Measurements from ENCODE around the gene PHF21B.
"Not testable (repeated sequence)": the region's sequence is repeated elsewhere in the genome, so short reads cannot be mapped to it uniquely, and the experiment has no call there.

The PHF21B gene

GRCh38 chr22:44961682-44962081, 48.1 kb downstream of the PHF21B start:
- H3K36me3 ChIP-seq (ENCODE audit: control insufficient read depth, insufficient read depth, low read length); H3K27ac ChIP-seq (ENCODE audit: low read depth, low read length); H3K9ac ChIP-seq (ENCODE audit: low read depth, low read length); H3K9me3 ChIP-seq (ENCODE audit: control insufficient read depth, insufficient read depth, low read length); H3K27me3 ChIP-seq (ENCODE audit: control insufficient read depth, insufficient read depth, low read length); H3K4me3 ChIP-seq (ENCODE audit: low read depth, low read length): not testable (repeated sequence)
- peaks cover 37% of the 10 kb centered on the region for H3K4me1 ChIP-seq (ENCODE audit: control insufficient read depth, insufficient read depth, low read length)

GRCh38 chr22:44956840-44957767, 52.7 kb downstream of the PHF21B start:
- 0 out of 2 replicates have a peak, but pooled peaks cover 3% of the 10 kb centered on the region for H3K9me3 ChIP-seq (ENCODE audit: control insufficient read depth, insufficient read depth, low read length)
- H3K27me3 ChIP-seq (ENCODE audit: control insufficient read depth, insufficient read depth, low read length), result no peaks in the 10 kb centered on the region
- H3K9ac ChIP-seq (ENCODE audit: low read depth, low read length), result no peak overlapping the region
- peaks cover 46% of the 10 kb centered on the region for H3K4me1 ChIP-seq (ENCODE audit: control insufficient read depth, insufficient read depth, low read length)
- no peak overlapping the region for H3K4me3 ChIP-seq (ENCODE audit: low read depth, low read length)
- peak overlapping the region; percentile 82 for H3K27ac ChIP-seq (ENCODE audit: low read depth, low read length)
- H3K36me3 ChIP-seq (ENCODE audit: control insufficient read depth, insufficient read depth, low read length), result peaks cover 4% of the 10 kb centered on the region; the same call in 1 of the 2 replicates

DNA sequence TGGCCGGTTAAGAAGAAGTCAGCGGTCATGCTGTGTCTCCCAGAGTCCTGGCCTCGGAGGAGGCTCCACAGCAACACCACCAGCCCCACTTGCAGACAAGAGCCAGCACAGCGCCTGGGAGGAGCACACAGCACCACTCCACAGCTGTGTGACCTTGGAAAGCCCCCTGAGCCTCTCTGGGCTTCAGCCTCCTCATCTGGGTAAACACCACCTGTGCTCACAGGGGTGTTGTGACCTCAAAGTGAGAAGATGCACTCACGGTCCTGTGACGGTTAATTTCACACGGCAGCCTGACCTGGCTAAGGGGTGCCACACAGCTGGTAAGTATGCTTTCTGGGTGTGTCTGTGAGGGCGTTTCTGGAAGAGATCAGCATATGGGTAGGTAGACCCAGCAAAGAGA, 54.7 kb downstream of the PHF21B start:
- Histone ChIP-seq H3K4me1 (ENCODE audit: control insufficient read depth, insufficient read depth, low read length) (peaks cover 46% of the 10 kb centered on the region), H3K36me3 (ENCODE audit: control insufficient read depth, insufficient read depth, low read length) (no peaks in the 10 kb centered on the region), H3K27ac (ENCODE audit: low read depth, low read length) (no peak overlapping the region), H3K9me3 (ENCODE audit: control insufficient read depth, insufficient read depth, low read length) (peaks cover 8% of the 10 kb centered on the region), H3K4me3 (ENCODE audit: low read depth, low read length) (no peak overlapping the region), H3K27me3 (ENCODE audit: control insufficient read depth, insufficient read depth, low read length) (no peaks in the 10 kb centered on the region), H3K9ac (ENCODE audit: low read depth, low read length) (no peak overlapping the region)

GRCh38 chr22:44954149-44954548, 55.7 kb downstream of the PHF21B start:
- Histone ChIP-seq H3K9me3 (ENCODE audit: control insufficient read depth, insufficient read depth, low read length) (peaks cover 8% of the 10 kb centered on the region), H3K4me3 (ENCODE audit: low read depth, low read length) (no peak overlapping the region), H3K9ac (ENCODE audit: low read depth, low read length) (no peak overlapping the region), H3K27ac (ENCODE audit: low read depth, low read length) (peak overlapping the region; percentile 61), H3K27me3 (ENCODE audit: control insufficient read depth, insufficient read depth, low read length) (no peaks in the 10 kb centered on the region), H3K4me1 (ENCODE audit: control insufficient read depth, insufficient read depth, low read length) (peaks cover 46% of the 10 kb centered on the region), H3K36me3 (ENCODE audit: control insufficient read depth, insufficient read depth, low read length) (no peaks in the 10 kb centered on the region)

DNA sequence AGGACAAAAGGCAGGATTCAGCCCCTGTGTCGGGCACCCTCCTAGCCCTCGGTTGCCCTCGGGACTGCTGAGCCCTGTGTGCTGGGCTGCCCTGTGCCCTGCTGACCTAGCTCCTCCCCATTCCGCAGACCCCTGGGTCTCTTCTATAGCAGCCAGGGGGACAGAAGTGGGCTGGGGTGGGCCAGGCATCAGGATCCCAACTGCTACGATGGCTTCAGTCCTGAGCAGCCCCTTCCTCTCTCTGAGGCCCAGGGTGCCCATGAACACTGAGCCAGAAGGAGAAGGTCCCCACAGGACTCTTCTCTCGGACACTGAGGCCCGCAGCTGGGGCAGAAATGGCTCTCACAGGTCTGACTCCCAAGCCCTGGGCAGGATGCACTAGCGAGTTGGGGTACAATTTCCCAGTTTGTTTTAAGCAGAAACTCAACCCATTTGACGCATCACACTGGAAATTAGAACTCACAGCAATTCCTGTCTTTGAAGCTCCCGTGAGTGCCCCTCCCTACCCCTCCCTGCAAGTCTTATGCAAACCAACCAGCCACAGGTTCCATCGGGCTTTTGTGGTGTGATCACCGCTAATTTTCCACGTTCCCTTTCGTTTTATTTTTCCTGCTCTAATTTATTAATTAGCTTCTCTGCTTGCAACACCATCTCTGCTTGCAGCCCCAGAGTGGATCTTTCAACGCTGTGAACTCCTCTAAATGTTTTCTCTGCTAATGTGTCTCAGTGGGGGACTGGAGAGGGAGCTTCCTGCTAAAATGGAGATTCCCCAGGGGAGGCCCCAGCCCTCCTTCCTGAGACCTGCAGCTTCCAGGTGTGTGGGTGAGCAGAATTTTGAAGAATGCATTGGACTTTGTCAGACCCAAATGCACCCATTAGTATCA, 56.7 kb downstream of the PHF21B start:
- Histone ChIP-seq H3K4me1 (ENCODE audit: control insufficient read depth, insufficient read depth, low read length) (peaks cover 44% of the 10 kb centered on the region), H3K4me3 (ENCODE audit: low read depth, low read length) (no peak overlapping the region), H3K9ac (ENCODE audit: low read depth, low read length) (no peak overlapping the region), H3K27me3 (ENCODE audit: control insufficient read depth, insufficient read depth, low read length) (no peaks in the 10 kb centered on the region), H3K9me3 (ENCODE audit: control insufficient read depth, insufficient read depth, low read length) (peaks cover 8% of the 10 kb centered on the region), H3K27ac (ENCODE audit: low read depth, low read length) (peak overlapping the region; percentile 61), H3K36me3 (ENCODE audit: control insufficient read depth, insufficient read depth, low read length) (no peaks in the 10 kb centered on the region)

- H3K9ac ChIP-seq (ENCODE audit: low read depth, low read length), result no peak overlapping the region
- peaks cover 8% of the 10 kb centered on the region for H3K9me3 ChIP-seq (ENCODE audit: control insufficient read depth, insufficient read depth, low read length)
- H3K27ac ChIP-seq (ENCODE audit: low read depth, low read length), result no peak overlapping the region
- H3K36me3 ChIP-seq (ENCODE audit: control insufficient read depth, insufficient read depth, low read length), result no peaks in the 10 kb centered on the region
- H3K4me1 ChIP-seq (ENCODE audit: control insufficient read depth, insufficient read depth, low read length), result peaks cover 30% of the 10 kb centered on the region
- H3K4me3 ChIP-seq (ENCODE audit: low read depth, low read length), result no peak overlapping the region
- H3K27me3 ChIP-seq (ENCODE audit: control insufficient read depth, insufficient read depth, low read length), result no peaks in the 10 kb centered on the region
Measured at GRCh38 chr22:44951510-44951816, 58.3 kb downstream of the PHF21B start.

GRCh38 chr22:44950806-44951509, 58.8 kb downstream of the PHF21B start:
- no peak overlapping the region for H3K27ac ChIP-seq (ENCODE audit: low read depth, low read length)
- H3K9me3 ChIP-seq (ENCODE audit: control insufficient read depth, insufficient read depth, low read length), result peaks cover 8% of the 10 kb centered on the region
- no peak overlapping the region for H3K4me3 ChIP-seq (ENCODE audit: low read depth, low read length)
- H3K9ac ChIP-seq (ENCODE audit: low read depth, low read length), result no peak overlapping the region
- no peaks in the 10 kb centered on the region for H3K36me3 ChIP-seq (ENCODE audit: control insufficient read depth, insufficient read depth, low read length)
- H3K4me1 ChIP-seq (ENCODE audit: control insufficient read depth, insufficient read depth, low read length), result peaks cover 25% of the 10 kb centered on the region
- H3K27me3 ChIP-seq (ENCODE audit: control insufficient read depth, insufficient read depth, low read length), result no peaks in the 10 kb centered on the region

DNA sequence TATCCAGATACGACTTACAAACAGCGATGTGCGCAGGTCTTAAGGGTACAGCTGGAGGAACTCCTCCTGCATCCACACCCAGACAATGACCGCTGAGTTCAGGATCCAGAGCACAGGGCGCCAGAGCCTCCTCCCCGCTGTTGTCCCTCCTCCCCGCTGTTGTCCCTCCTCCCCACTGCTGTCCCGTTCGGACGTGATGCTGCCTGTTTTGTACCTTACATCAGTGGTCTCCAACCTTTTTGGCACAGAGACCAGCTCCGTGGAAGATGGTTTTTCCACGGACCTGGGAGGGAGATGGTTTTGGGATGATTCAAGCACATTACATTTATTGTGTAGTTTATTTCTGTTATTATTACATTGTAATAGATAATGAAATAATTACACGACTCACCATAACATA, 62.0 kb downstream of the PHF21B start:
- Histone ChIP-seq H3K27me3 (ENCODE audit: control insufficient read depth, insufficient read depth, low read length) (no peaks in the 10 kb centered on the region), H3K4me3 (ENCODE audit: low read depth, low read length) (no peak overlapping the region), H3K36me3 (ENCODE audit: control insufficient read depth, insufficient read depth, low read length) (no peaks in the 10 kb centered on the region), H3K27ac (ENCODE audit: low read depth, low read length) (no peak overlapping the region), H3K4me1 (ENCODE audit: control insufficient read depth, insufficient read depth, low read length) (peaks cover 13% of the 10 kb centered on the region; the same call in 1 of the 2 replicates), H3K9ac (ENCODE audit: low read depth, low read length) (no peak overlapping the region), H3K9me3 (ENCODE audit: control insufficient read depth, insufficient read depth, low read length) (peaks cover 8% of the 10 kb centered on the region)

- Histone ChIP-seq H3K27me3 (ENCODE audit: control insufficient read depth, insufficient read depth, low read length) (no peaks in the 10 kb centered on the region), H3K9me3 (ENCODE audit: control insufficient read depth, insufficient read depth, low read length) (peaks cover 8% of the 10 kb centered on the region), H3K36me3 (ENCODE audit: control insufficient read depth, insufficient read depth, low read length) (no peaks in the 10 kb centered on the region), H3K27ac (ENCODE audit: low read depth, low read length) (no peak overlapping the region), H3K4me1 (ENCODE audit: control insufficient read depth, insufficient read depth, low read length) (peaks cover 10% of the 10 kb centered on the region; the same call in 1 of the 2 replicates), H3K9ac (ENCODE audit: low read depth, low read length) (no peak overlapping the region), H3K4me3 (ENCODE audit: low read depth, low read length) (no peak overlapping the region)
Measured at GRCh38 chr22:44947049-44947448, 62.8 kb downstream of the PHF21B start.

DNA sequence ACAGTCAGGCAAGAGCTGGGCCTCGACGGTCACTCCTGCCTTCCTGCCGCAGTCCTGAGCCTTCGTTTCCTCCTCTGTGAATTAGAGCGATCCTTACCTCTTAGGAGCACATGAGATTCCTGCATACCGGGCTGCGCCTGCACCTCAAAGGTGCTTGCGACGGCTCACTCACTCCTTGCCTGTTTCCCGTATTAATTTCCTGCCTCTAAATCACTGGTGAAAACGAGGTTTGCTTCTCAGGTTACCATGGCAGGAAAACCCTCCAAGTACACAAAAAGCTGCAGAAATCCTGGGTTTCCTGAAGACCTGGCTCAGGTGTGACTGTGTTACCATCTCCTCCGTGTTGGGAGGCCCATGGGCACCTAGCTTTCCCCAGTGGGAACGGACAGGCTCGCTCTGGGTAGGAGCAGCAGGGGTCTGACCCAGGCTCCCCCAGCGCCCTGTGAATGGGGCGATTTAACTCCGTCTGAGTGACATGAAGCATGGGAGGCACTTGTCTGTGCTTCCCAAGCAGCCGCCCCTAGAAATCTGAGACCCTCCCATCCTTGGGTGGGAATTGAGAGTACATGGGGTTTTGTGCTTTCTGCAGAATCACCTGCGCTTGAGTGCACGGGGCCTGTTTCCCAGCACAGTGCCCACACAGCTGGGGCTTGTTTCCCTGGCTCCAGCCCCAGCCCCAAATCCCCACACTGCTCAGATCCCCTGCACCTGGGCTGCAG, 64.8 kb downstream of the PHF21B start:
- H3K36me3 ChIP-seq (ENCODE audit: control insufficient read depth, insufficient read depth, low read length), result no peaks in the 10 kb centered on the region
- H3K9ac ChIP-seq (ENCODE audit: low read depth, low read length), result no peak overlapping the region
- H3K4me1 ChIP-seq (ENCODE audit: control insufficient read depth, insufficient read depth, low read length), result peaks cover 25% of the 10 kb centered on the region
- no peaks in the 10 kb centered on the region for H3K27me3 ChIP-seq (ENCODE audit: control insufficient read depth, insufficient read depth, low read length)
- H3K4me3 ChIP-seq (ENCODE audit: low read depth, low read length), result no peak overlapping the region
- H3K9me3 ChIP-seq (ENCODE audit: control insufficient read depth, insufficient read depth, low read length), result no peaks in the 10 kb centered on the region
- H3K27ac ChIP-seq (ENCODE audit: low read depth, low read length), result no peak overlapping the region
